PC-3 (cell line): ENCODE measurements around the gene LBP.

Experiments
- EZH2 ChIP-seq: fragments of 300-600 bp; sonication (generic); IDR thresholded peaks from one replicate; pipeline ENCODE4 v1.6.1; 2017; ENCODE audit warnings: antibody characterized with exemption, mild to moderate bottlenecking, low read length; ENCODE audit not compliant: unreplicated experiment
- EZH2phosphoT487 ChIP-seq: fragments of 300-600 bp; sonication (generic); IDR thresholded peaks from 2 replicates; pipeline ENCODE4 v1.6.1; 2018; ENCODE audit warnings: mild to moderate bottlenecking, antibody characterized with exemption, low read length, borderline replicate concordance
- TF ChIP-seq, protein P1 (sequence below): fragments of 300-600 bp; sonication (generic); conservative IDR thresholded peaks from 2 replicates; pipeline ENCODE4 v1.5.1; 2017; ENCODE audit warnings: antibody characterized with exemption, low read depth, mild to moderate bottlenecking, low read length

DNA sequence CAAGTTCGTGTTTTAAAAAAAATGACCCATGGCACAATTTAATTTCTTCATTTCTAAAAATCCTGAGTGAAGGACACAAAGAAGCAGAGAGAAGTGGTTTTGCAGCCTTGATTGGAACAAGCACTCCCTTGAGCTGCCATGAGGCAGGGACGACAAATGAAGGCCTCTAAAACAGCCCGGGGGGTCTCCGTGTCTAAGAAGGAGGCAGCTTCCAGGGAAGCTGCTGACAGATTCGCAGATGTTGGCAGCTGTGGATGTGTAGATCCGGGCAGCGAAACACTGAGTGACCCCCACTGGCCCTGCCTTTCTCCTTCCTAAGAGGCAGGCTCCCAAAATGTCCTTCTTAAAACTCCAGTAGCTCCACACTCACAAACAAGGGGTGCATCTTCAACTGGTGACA is 9.6 kb upstream of the LBP start:
- no peak for TF ChIP-seq EZH2
- TF ChIP-seq, protein P1, sequence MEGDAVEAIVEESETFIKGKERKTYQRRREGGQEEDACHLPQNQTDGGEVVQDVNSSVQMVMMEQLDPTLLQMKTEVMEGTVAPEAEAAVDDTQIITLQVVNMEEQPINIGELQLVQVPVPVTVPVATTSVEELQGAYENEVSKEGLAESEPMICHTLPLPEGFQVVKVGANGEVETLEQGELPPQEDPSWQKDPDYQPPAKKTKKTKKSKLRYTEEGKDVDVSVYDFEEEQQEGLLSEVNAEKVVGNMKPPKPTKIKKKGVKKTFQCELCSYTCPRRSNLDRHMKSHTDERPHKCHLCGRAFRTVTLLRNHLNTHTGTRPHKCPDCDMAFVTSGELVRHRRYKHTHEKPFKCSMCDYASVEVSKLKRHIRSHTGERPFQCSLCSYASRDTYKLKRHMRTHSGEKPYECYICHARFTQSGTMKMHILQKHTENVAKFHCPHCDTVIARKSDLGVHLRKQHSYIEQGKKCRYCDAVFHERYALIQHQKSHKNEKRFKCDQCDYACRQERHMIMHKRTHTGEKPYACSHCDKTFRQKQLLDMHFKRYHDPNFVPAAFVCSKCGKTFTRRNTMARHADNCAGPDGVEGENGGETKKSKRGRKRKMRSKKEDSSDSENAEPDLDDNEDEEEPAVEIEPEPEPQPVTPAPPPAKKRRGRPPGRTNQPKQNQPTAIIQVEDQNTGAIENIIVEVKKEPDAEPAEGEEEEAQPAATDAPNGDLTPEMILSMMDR = no peak
- no peak for TF ChIP-seq EZH2phosphoT487
